ENCODE measurements around the gene EPHB2.

Gene EPHB2

GRCh38 chr1:22959545-22960360 is 249.1 kb downstream of the EPHB2 start:
- no peak for TF ChIP-seq EZH2phosphoT487 (IDR thresholded peaks at IDR 0.05; ENCODE audit: borderline replicate concordance)
- TF ChIP-seq CTCF (conservative IDR thresholded peaks at IDR 0.05; ENCODE audit: low read length) = no peak
- Histone ChIP-seq H3K9me2 (replicated peaks; ENCODE audit: low read depth, low read length) (no peaks in the 10 kb centered on the region), H3K4me3 (ENCODE audit: low read length, poor library complexity, severe bottlenecking) (no peak overlapping the region), H3F3A (ENCODE audit: low read depth) (no peaks in the 10 kb centered on the region), H3K79me2 (ENCODE audit: insufficient read depth, low read length) (no peaks in the 10 kb centered on the region), H3K9ac (ENCODE audit: low read depth, low read length, poor library complexity, severe bottlenecking) (no peak overlapping the region), H3K4me1 (ENCODE audit: insufficient read depth, low read length, poor library complexity, severe bottlenecking) (no peaks in the 10 kb centered on the region), H4K20me1 (ENCODE audit: insufficient read depth, low read length, poor library complexity, severe bottlenecking) (no peaks in the 10 kb centered on the region), H3K36me3 (ENCODE audit: insufficient read depth, low read length) (no peaks in the 10 kb centered on the region), H3K9me3 (ENCODE audit: insufficient read depth, low read depth, low read length) (no peaks in the 10 kb centered on the region), H3K27me3 (ENCODE audit: insufficient read depth, low read length, poor library complexity, severe bottlenecking) (no peaks in the 10 kb centered on the region), H3K4me2 (ENCODE audit: low read depth, low read length, poor library complexity, severe bottlenecking) (no peak overlapping the region), H2AFZ (ENCODE audit: low read length) (no peak overlapping the region)

GRCh38 chr1:22962558-22962957 is 251.9 kb downstream of the EPHB2 start:
- H3K9me3 ChIP-seq (ENCODE audit: insufficient read depth, low read depth, low read length) = no peaks in the 10 kb centered on the region
- no peaks in the 10 kb centered on the region for H4K20me1 ChIP-seq (ENCODE audit: insufficient read depth, low read length, poor library complexity, severe bottlenecking)
- no peaks in the 10 kb centered on the region for H3K79me2 ChIP-seq (ENCODE audit: insufficient read depth, low read length)
- H2AFZ ChIP-seq (ENCODE audit: low read length) = no peak overlapping the region
- H3K4me3 ChIP-seq (ENCODE audit: low read length, poor library complexity, severe bottlenecking) = no peak overlapping the region
- H3K4me2 ChIP-seq (ENCODE audit: low read depth, low read length, poor library complexity, severe bottlenecking) = no peak overlapping the region
- H3K27me3 ChIP-seq (ENCODE audit: insufficient read depth, low read length, poor library complexity, severe bottlenecking) = no peaks in the 10 kb centered on the region
- no peaks in the 10 kb centered on the region for H3K9me2 ChIP-seq (replicated peaks; ENCODE audit: low read depth, low read length)
- no peaks in the 10 kb centered on the region for H3K4me1 ChIP-seq (ENCODE audit: insufficient read depth, low read length, poor library complexity, severe bottlenecking)
- no peak overlapping the region for H3K9ac ChIP-seq (ENCODE audit: low read depth, low read length, poor library complexity, severe bottlenecking)
- H3K36me3 ChIP-seq (ENCODE audit: insufficient read depth, low read length) = no peaks in the 10 kb centered on the region
- no peak for TF ChIP-seq EZH2phosphoT487 (IDR thresholded peaks at IDR 0.05; ENCODE audit: borderline replicate concordance)
- TF ChIP-seq CTCF (conservative IDR thresholded peaks at IDR 0.05; ENCODE audit: low read length) = no peak
- no peaks in the 10 kb centered on the region for H3F3A ChIP-seq (ENCODE audit: low read depth)

GRCh38 chr1:22963044-22963677 is 252.5 kb downstream of the EPHB2 start:
- H3K79me2 ChIP-seq (ENCODE audit: insufficient read depth, low read length) = no peaks in the 10 kb centered on the region
- no peak overlapping the region for H3K4me2 ChIP-seq (ENCODE audit: low read depth, low read length, poor library complexity, severe bottlenecking)
- no peak overlapping the region for H3K9ac ChIP-seq (ENCODE audit: low read depth, low read length, poor library complexity, severe bottlenecking)

More at GRCh38 chr1:22963044-22963677, 252.5 kb downstream of the EPHB2 start:
- no peak overlapping the region for H3K4me3 ChIP-seq (ENCODE audit: low read length, poor library complexity, severe bottlenecking)
- H2AFZ ChIP-seq (ENCODE audit: low read length) = no peak overlapping the region
- no peaks in the 10 kb centered on the region for H3K4me1 ChIP-seq (ENCODE audit: insufficient read depth, low read length, poor library complexity, severe bottlenecking)
- peaks cover under 1% of the 10 kb centered on the region for H3K27me3 ChIP-seq (ENCODE audit: insufficient read depth, low read length, poor library complexity, severe bottlenecking)
- H3K36me3 ChIP-seq (ENCODE audit: insufficient read depth, low read length) = no peaks in the 10 kb centered on the region
- no peaks in the 10 kb centered on the region for H3K9me2 ChIP-seq (replicated peaks; ENCODE audit: low read depth, low read length)
- H3F3A ChIP-seq (ENCODE audit: low read depth) = no peaks in the 10 kb centered on the region
- H4K20me1 ChIP-seq (ENCODE audit: insufficient read depth, low read length, poor library complexity, severe bottlenecking) = no peaks in the 10 kb centered on the region
- no peak for TF ChIP-seq CTCF (conservative IDR thresholded peaks at IDR 0.05; ENCODE audit: low read length)
- no peak for TF ChIP-seq EZH2phosphoT487 (IDR thresholded peaks at IDR 0.05; ENCODE audit: borderline replicate concordance)
- no peaks in the 10 kb centered on the region for H3K9me3 ChIP-seq (ENCODE audit: insufficient read depth, low read depth, low read length)

All from Loucy (cell line).